Natural killer cell treated with Interleukin-12 subunit alpha and Interleukin-12 subunit beta and Interleukin-15 and Interleukin-18, amount 100 ng/mL, for 72 hours (primary cell): ENCODE data around the gene DNAJB8. TPM values are rescaled to one million over a fixed set of nuclear protein-coding genes. Genes with fewer than 3 reads are reported as not detected.
A peak's percentile ranks its signal among the peaks of the same experiment; 100 is the strongest.

Source experiments
- ATAC-seq, 2 donors: fragments of 150-1000 bp; cut with Tn5 transposase in 1 of 2; sonication (Bioruptor Pico), chemical (Tn5 transposase) in 1 of 2; 2 replicates each; pipeline ENCODE4 v1.10.0; 2021
- DNase-seq: peaks from one replicate; pipeline ENCODE4 v3.0.0; 2022; ENCODE audit warnings: low spot score
- H3K27ac Mint-ChIP-seq, 2 donors: 1 replicate in 1 of 2; 2 replicates in 1 of 2; pipeline ENCODE4 v1.8.0; 2022; ENCODE audit warnings: mixed read lengths in 2 of 2, mild to moderate bottlenecking in 1 of 2, moderate library complexity in 1 of 2
- H3K27me3 Mint-ChIP-seq, 2 donors: 1 replicate in 1 of 2; 2 replicates in 1 of 2; pipeline ENCODE4 v1.8.0; 2022; ENCODE audit warnings: mixed read lengths in 2 of 2
- H3K36me3 Mint-ChIP-seq: one replicate; pipeline ENCODE4 v1.8.0; 2022; ENCODE audit warnings: mixed read lengths
- H3K4me1 Mint-ChIP-seq, 2 donors: 1 replicate in 1 of 2; 2 replicates in 1 of 2; pipeline ENCODE4 v1.8.0; 2022; ENCODE audit warnings: low read depth in 2 of 2, mixed read lengths in 2 of 2, mild to moderate bottlenecking in 1 of 2
- H3K4me3 Mint-ChIP-seq: one replicate; pipeline ENCODE4 v1.8.0; 2022; ENCODE audit warnings: mixed read lengths
- H3K9me3 Mint-ChIP-seq: 2 replicates; pipeline ENCODE4 v1.8.0; 2022; ENCODE audit warnings: mixed read lengths
- total RNA-seq, 2 donors: library from RNA; stranded (reverse); gene quantifications; one replicate each; pipeline ENCODE4 v1.2.3, GENCODE V29; 2022

DNAJB8 gene
- total RNA-seq, 2 donors from 2014 or later: not detected

- ATAC-seq (no peak), DNase-seq (no peak)
- H3K27me3 Mint-ChIP-seq: peaks cover 32 to 34% of the 10 kb centered on the region in 2 donors
- H3K9me3 Mint-ChIP-seq: no peaks in the 10 kb centered on the region
- peaks cover 6 to 11% of the 10 kb centered on the region in 2 donors for H3K4me1 Mint-ChIP-seq
- no peak overlapping the region for H3K27ac Mint-ChIP-seq
- peaks cover 6% of the 10 kb centered on the region for H3K36me3 Mint-ChIP-seq
- no peak overlapping the region for H3K4me3 Mint-ChIP-seq
Measured at GRCh38 chr3:128433837-128434165, 32.9 kb downstream of the DNAJB8 start.

DNA sequence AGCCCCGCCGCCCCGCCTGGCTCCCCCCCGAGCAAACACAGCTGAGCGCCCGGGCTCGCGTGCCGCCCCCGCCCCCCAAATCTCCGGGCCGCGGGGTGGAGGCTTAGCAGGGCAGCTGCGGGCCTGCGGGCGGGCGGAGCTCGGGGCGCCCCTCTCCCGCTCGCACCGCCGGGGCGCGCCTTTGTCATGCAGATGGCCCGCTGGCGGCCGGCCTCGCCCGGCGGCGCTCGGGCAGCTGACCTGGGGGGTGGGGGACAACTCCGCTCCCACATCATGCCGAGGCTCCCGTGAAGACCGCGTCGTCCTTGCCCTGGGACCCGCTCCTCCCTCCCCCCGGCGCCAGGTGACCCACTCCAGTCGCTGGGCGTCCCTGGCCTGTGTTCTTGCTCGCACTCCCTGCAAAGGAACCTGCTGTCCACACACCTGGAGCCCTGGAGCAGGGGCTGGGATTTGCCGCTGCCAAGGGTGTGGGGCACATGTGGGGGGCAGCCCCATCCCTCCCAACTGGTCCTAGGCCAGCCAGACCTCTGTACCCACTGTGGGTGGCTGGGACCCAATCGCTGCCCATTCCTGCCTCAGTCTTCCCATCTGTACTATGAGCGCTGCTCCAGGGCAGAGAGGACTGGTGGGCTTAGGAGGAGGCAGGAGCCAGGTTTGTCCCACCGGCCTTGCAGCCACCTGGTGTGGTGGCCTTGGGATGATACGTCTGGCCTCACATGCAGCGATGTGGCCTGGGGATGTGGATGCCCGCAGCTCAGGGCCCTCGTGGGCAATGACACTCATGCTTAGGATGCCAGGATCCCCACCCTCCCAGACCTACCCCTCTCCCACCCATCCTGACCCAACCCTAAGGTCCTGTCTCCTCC, 33.5 kb downstream of the DNAJB8 start:
- Mint-ChIP-seq H3K4me1 (peaks cover 6 to 11% of the 10 kb centered on the region in 2 donors), H3K27me3 (peaks cover 34 to 36% of the 10 kb centered on the region in 2 donors), H3K36me3 (peaks cover 6% of the 10 kb centered on the region), H3K27ac (no peak overlapping the region), H3K4me3 (no peak overlapping the region), H3K9me3 (no peaks in the 10 kb centered on the region)
- DNase-seq: no peak
- ATAC-seq: no peak

DNA sequence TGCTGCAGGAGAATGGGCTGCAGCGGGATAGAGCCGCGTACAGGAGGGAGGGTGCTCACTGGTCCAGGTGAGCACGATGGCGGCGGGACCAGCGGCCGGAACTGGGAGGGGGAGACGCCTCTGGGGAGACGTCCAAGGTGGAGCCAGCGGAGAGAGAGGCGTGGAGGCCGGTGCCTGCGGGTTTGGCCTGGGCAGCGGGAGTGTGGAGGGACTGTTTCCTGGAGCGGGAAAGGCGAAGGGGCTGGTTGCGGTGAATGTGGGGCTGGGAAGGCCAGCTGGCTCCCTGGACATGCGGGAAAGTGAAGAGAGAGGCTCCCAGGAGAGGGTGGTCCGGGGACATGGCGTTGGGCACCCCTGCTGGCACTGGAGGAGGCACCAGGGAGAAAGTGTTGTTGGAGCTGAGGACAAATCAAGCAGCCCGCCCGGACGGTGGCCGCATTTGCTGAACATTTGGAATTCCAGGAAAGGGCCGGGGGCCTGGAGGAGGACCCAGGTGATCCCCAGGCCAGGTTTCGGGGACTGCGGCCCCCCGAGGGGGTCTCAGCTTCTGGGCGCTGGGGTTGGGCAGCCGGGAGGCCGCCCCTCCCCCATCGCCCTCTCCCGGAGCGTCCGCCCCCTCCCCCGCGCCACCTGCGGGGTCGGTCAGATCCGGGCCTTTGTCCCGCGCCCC, 34.3 kb downstream of the DNAJB8 start:
- H3K4me3 Mint-ChIP-seq: peak overlapping the region; percentile 2
- peaks cover 34 to 37% of the 10 kb centered on the region in 2 donors for H3K27me3 Mint-ChIP-seq
- no peak for DNase-seq
- no peak overlapping the region for H3K27ac Mint-ChIP-seq
- peaks cover 6 to 11% of the 10 kb centered on the region in 2 donors for H3K4me1 Mint-ChIP-seq
- peaks cover 6% of the 10 kb centered on the region for H3K36me3 Mint-ChIP-seq
- ATAC-seq: no peak
- no peaks in the 10 kb centered on the region for H3K9me3 Mint-ChIP-seq

- H3K9me3 Mint-ChIP-seq: no peaks in the 10 kb centered on the region
- no peak for DNase-seq
- peaks cover 6 to 11% of the 10 kb centered on the region in 2 donors for H3K4me1 Mint-ChIP-seq
- ATAC-seq: no peak
- H3K27ac Mint-ChIP-seq: no peak overlapping the region
- peaks cover 6% of the 10 kb centered on the region for H3K36me3 Mint-ChIP-seq
- H3K4me3 Mint-ChIP-seq: peak overlapping the region; percentile 2
- peaks cover 34% of the 10 kb centered on the region in 2 donors for H3K27me3 Mint-ChIP-seq
Measured at GRCh38 chr3:128431803-128432300, 34.8 kb downstream of the DNAJB8 start.

GRCh38 chr3:128430731-128431130, 36.0 kb downstream of the DNAJB8 start:
- Mint-ChIP-seq H3K27ac (no peak overlapping the region), H3K27me3 (peaks cover 23 to 24% of the 10 kb centered on the region in 2 donors), H3K9me3 (no peaks in the 10 kb centered on the region), H3K4me1 (peaks cover 6 to 11% of the 10 kb centered on the region in 2 donors), H3K36me3 (peaks cover 6% of the 10 kb centered on the region), H3K4me3 (no peak overlapping the region)
- DNase-seq: no peak
- no peak for ATAC-seq

- Mint-ChIP-seq H3K4me1 (peaks cover 6 to 11% of the 10 kb centered on the region in 2 donors), H3K9me3 (no peaks in the 10 kb centered on the region), H3K36me3 (peaks cover 6% of the 10 kb centered on the region), H3K27me3 (peaks cover 22 to 24% of the 10 kb centered on the region in 2 donors), H3K27ac (no peak overlapping the region), H3K4me3 (no peak overlapping the region)
- no peak for DNase-seq
- ATAC-seq: no peak
Measured at GRCh38 chr3:128430301-128430700, 36.4 kb downstream of the DNAJB8 start.

- DNase-seq: no peak
- peaks cover 6 to 11% of the 10 kb centered on the region in 2 donors for H3K4me1 Mint-ChIP-seq
- no peak for ATAC-seq
- no peak overlapping the region for H3K4me3 Mint-ChIP-seq
- no peaks in the 10 kb centered on the region for H3K9me3 Mint-ChIP-seq
- no peak overlapping the region for H3K27ac Mint-ChIP-seq
- peaks cover 6% of the 10 kb centered on the region for H3K36me3 Mint-ChIP-seq
- H3K27me3 Mint-ChIP-seq: peaks cover 22 to 24% of the 10 kb centered on the region in 2 donors
Measured at GRCh38 chr3:128429751-128430150, 36.9 kb downstream of the DNAJB8 start.

- ATAC-seq (no peak), DNase-seq (no peak)
- Mint-ChIP-seq H3K27ac (no peak overlapping the region), H3K4me3 (no peak overlapping the region), H3K4me1 (peaks cover 6 to 11% of the 10 kb centered on the region in 2 donors), H3K9me3 (no peaks in the 10 kb centered on the region), H3K36me3 (peaks cover 6% of the 10 kb centered on the region), H3K27me3 (peaks cover 22 to 24% of the 10 kb centered on the region in 2 donors)
Measured at GRCh38 chr3:128429275-128429674, 37.4 kb downstream of the DNAJB8 start.

DNA sequence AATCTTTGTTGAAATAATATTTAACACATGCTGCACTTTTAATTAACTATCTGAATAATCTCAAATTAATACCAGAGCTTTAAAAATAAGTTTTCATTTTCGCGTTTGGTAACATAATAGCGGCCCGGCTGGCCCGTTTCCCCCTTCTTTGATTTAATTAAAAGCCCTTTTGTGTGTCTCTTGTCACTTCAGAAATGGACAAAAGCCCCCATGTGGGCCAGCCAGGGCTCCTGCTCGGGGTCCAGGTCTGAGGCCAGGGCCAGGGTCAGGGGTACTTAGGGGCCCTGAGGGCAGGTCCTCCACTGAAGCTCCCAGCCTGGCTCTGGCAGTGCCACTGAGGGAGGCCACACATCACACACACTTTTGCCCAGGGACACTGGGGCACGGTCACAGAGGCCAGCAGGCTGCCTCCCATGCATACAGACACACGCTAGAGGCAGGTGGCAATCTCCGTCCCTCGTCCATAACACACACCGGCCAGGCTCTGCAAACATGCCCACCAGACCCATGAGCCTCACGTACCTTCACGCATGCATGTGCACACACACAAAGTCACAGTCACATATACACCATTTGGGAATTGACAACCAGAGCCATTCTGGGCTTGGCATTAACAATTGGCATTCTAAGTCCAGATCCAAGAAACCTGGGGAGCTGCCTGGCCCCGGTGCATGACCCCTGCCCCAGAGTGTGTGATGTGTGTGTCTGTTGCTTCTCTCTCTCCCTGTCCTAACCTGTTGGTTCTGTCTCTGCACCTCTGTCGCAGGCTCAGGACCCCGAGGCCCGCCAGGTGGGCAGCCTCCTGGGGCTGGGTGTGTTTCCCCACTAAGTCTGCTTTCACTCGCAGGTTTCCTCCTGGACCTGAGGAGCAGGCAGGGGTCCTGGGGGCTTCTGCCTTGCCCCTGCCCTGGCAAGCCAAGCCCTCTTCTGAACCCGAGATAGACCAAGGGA, 38.5 kb downstream of the DNAJB8 start:
- Mint-ChIP-seq H3K9me3 (no peaks in the 10 kb centered on the region), H3K27me3 (peaks cover 22 to 24% of the 10 kb centered on the region in 2 donors), H3K4me1 (peaks cover 6 to 11% of the 10 kb centered on the region in 2 donors), H3K4me3 (no peak overlapping the region), H3K36me3 (peaks cover 6% of the 10 kb centered on the region), H3K27ac (no peak overlapping the region)
- DNase-seq (no peak), ATAC-seq (no peak)

DNA sequence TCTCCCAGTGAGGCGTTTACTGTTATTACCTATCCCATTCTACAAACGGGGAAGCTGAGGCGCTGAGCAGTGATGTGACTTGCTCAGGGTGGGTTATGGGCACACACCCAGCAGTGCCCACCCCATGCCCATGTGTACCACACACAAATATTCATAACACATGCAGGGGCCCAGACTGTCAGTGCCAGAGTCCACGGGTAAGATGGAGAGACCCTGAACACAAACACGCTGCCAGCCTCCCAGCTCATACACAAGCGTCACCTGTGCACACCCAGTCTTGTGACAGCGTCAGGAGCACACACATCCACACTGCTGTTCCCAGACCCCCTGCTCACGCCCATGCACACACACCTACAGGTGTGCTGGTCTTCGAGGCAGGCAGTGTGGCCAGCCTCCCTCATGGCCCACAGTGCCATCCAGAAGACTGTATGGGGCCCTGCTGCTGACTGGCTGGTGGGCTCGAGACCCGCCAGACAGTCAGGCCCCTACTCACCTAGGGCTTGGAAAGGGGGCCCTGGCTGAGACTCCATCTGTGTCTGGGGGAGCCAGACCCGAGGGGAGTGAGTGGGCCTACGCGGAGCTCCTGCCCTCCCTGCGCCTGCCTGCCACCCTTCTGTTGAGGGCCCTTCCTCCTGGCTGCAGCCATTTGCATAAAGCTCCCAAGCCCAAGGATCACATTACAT, 39.4 kb downstream of the DNAJB8 start:
- Mint-ChIP-seq H3K36me3 (peaks cover 6% of the 10 kb centered on the region), H3K27ac (no peak overlapping the region), H3K4me3 (no peak overlapping the region), H3K27me3 (peaks cover 21% of the 10 kb centered on the region in 2 donors), H3K9me3 (no peaks in the 10 kb centered on the region), H3K4me1 (peaks cover 6 to 9% of the 10 kb centered on the region in 2 donors)
- ATAC-seq (no peak), DNase-seq (no peak)

GRCh38 chr3:128426128-128426921, 40.4 kb downstream of the DNAJB8 start:
- H3K9me3 Mint-ChIP-seq: no peaks in the 10 kb centered on the region
- peak; percentile 83 to 87 for ATAC-seq

GRCh38 chr3:128425846-128426127, 40.9 kb downstream of the DNAJB8 start:
- Mint-ChIP-seq H3K27ac (no peak overlapping the region), H3K9me3 (no peaks in the 10 kb centered on the region), H3K36me3 (no peaks in the 10 kb centered on the region), H3K4me3 (no peak overlapping the region), H3K4me1 (no peaks in the 10 kb centered on the region), H3K27me3 (peaks cover 6 to 13% of the 10 kb centered on the region in 2 donors)
- ATAC-seq: no peak
- DNase-seq: no peak

More at GRCh38 chr3:128426128-128426921, 40.4 kb downstream of the DNAJB8 start:
- H3K4me3 Mint-ChIP-seq: no peak overlapping the region
- no peaks in the 10 kb centered on the region for H3K36me3 Mint-ChIP-seq
- H3K27me3 Mint-ChIP-seq: peaks cover 11 to 13% of the 10 kb centered on the region in 2 donors
- H3K27ac Mint-ChIP-seq: no peak overlapping the region
- H3K4me1 Mint-ChIP-seq: no peaks in the 10 kb centered on the region
- peak; percentile 69 for DNase-seq
